HepG2 (cell line): ENCODE measurements around the gene PRKCE. TPM values are rescaled to one million over a fixed set of nuclear protein-coding genes. Genes with fewer than 3 reads are reported as not detected.

ENCODE experiments used
- ATAC-seq: fragments of 200-7000 bp; cut with Tn5 transposase; 3 replicates; pipeline ENCODE4 v1.9.1; 2020; ENCODE audit warnings: mild to moderate bottlenecking, moderate library complexity
- BruUV-seq: library from RNA; stranded (reverse); fragments of 400-500 nt; replicated peaks from 2 replicates; lab custom pipeline; 2021; lab: Mats Ljungman, UMichigan
- CTCF ChIA-PET: fragments of 300-600 bp; formaldehyde crosslinking; extraction: SDS; loops from one replicate; lab custom pipeline; 2021; ENCODE audit warnings: low total read pairs, inconsistent platforms, low intra/inter-chr PET ratio; lab: Yijun Ruan, JAX
- POLR2A ChIA-PET: fragments of 350-600 bp; sonication (Branson Sonifier 250); formaldehyde crosslinking; loops from one replicate; lab custom pipeline; 2020; ENCODE audit warnings: antibody characterized with exemption, inconsistent platforms; lab: Yijun Ruan, JAX
- DNase-seq: peaks from one replicate; pipeline ENCODE4 v3.0.0-alpha.2; 2015; ENCODE audit warnings: low spot score
- FAIRE-seq: peaks from 3 replicates; lab custom pipeline; 2011; peaks lifted over from hg19 to GRCh38; lab: Jason Lieb, UNC
- H2AFZ ChIP-seq: one replicate; pipeline ENCODE4 v1.6.1; 2011; ENCODE audit warnings: low read length, inconsistent platforms
- H3K27ac ChIP-seq: fragments of 300-600 bp; 3 replicates; pipeline ENCODE4 v1.8.0; 2011; ENCODE audit warnings: mixed run types, mild to moderate bottlenecking, mixed read lengths, low read length, inconsistent platforms; ENCODE audit not compliant: insufficient read depth; ENCODE audit errors: extremely low read length
- H3K27me3 ChIP-seq, 2 experiments: fragments of 200-600 bp in 1 of 2; 2 replicates in 1 of 2; 3 replicates in 1 of 2; pipeline versions ENCODE4 v1.6.0 to v1.8.0; 2011; ENCODE audit warnings: low read length in 2 of 2, mild to moderate bottlenecking in 2 of 2, moderate library complexity in 2 of 2, inconsistent platforms in 1 of 2; ENCODE audit not compliant: insufficient read depth in 2 of 2, control insufficient read depth in 1 of 2
- H3K36me3 ChIP-seq, 2 experiments: fragments of 200-600 bp in 1 of 2; replicated peaks in 1 of 2; 2 replicates in 1 of 2; 3 replicates in 1 of 2; pipeline versions ENCODE4 v1.5.1 to v1.8.0; 2011; ENCODE audit warnings: low read length in 2 of 2, inconsistent platforms in 1 of 2; ENCODE audit not compliant: insufficient read depth in 2 of 2, control insufficient read depth in 1 of 2
- H3K4me1 ChIP-seq: 2 replicates; pipeline ENCODE4 v1.5.1; 2012; ENCODE audit warnings: low read length, inconsistent platforms; ENCODE audit not compliant: insufficient read depth
- H3K4me2 ChIP-seq: 2 replicates; pipeline ENCODE4 v1.6.0; 2011; ENCODE audit warnings: low read depth, low read length, inconsistent platforms
- H3K4me3 ChIP-seq, 3 experiments: fragments of 200-600 bp in 1 of 3; sonication (generic), shearing (Covaris generic) in 1 of 3; replicated peaks in 1 of 3; 2 replicates each; pipeline ENCODE4 v1.5.1; 2011 to 2016; ENCODE audit warnings: low read length in 3 of 3, inconsistent platforms in 2 of 3, low read depth in 2 of 3, mild to moderate bottlenecking in 2 of 3, control low read depth in 1 of 3, mixed read lengths in 1 of 3; ENCODE audit not compliant: insufficient read depth in 1 of 3
- H3K79me2 ChIP-seq: one replicate; pipeline ENCODE4 v1.6.1; 2011; ENCODE audit warnings: low read length, inconsistent platforms; ENCODE audit not compliant: insufficient read depth
- H3K9ac ChIP-seq: 2 replicates; pipeline ENCODE4 v1.6.0; 2011; ENCODE audit warnings: mild to moderate bottlenecking, low read depth, low read length, inconsistent platforms; ENCODE audit not compliant: insufficient read depth
- H3K9me3 ChIP-seq: 2 replicates; pipeline ENCODE4 v1.5.1; 2012; ENCODE audit warnings: mild to moderate bottlenecking, low read length
- H4K20me1 ChIP-seq: 2 replicates; pipeline ENCODE4 v1.6.0; 2011; ENCODE audit warnings: inconsistent platforms, mild to moderate bottlenecking, low read length, moderate library complexity; ENCODE audit not compliant: insufficient read depth
- KAT2B ChIP-seq: fragments of 150-350 bp; IDR thresholded peaks from 2 replicates; pipeline ENCODE4 v1.6.1; 2014; ENCODE audit warnings: low read depth, low read length, borderline replicate concordance
- NFIB ChIP-seq: sonication (generic); formaldehyde crosslinking; IDR thresholded peaks from 2 replicates; pipeline ENCODE4 v1.9.0; 2021; ENCODE audit warnings: missing genetic modification reagents, mild to moderate bottlenecking, borderline replicate concordance
- NFKB2 ChIP-seq: sonication (generic); formaldehyde crosslinking; IDR thresholded peaks from 2 replicates; pipeline ENCODE4 v1.4.0; 2020; ENCODE audit warnings: missing genetic modification reagents, borderline replicate concordance
- NFYC ChIP-seq: IDR thresholded peaks from 2 replicates; pipeline ENCODE4 v1.6.1; 2016; ENCODE audit warnings: missing genetic modification reagents, missing compliant biosample characterization
- RAD51 ChIP-seq: fragments of 450-650 bp; IDR thresholded peaks from 2 replicates; pipeline ENCODE4 v1.6.1; 2016; ENCODE audit warnings: borderline replicate concordance
- SALL1 ChIP-seq: sonication (generic); formaldehyde crosslinking; IDR thresholded peaks from 2 replicates; pipeline ENCODE4 v1.8.0; 2022; ENCODE audit warnings: mild to moderate bottlenecking, missing genetic modification reagents
- SP4 ChIP-seq: sonication (generic); formaldehyde crosslinking; IDR thresholded peaks from 2 replicates; pipeline ENCODE4 v1.8.1; 2023; ENCODE audit warnings: mild to moderate bottlenecking, missing genetic modification reagents
- ZBTB1 ChIP-seq: sonication (generic); formaldehyde crosslinking; IDR thresholded peaks from 2 replicates; pipeline ENCODE4 v1.4.0; 2020; ENCODE audit warnings: missing genetic modification reagents, borderline replicate concordance
- ZNF143 ChIP-seq: sonication (generic); formaldehyde crosslinking; IDR thresholded peaks from 2 replicates; pipeline ENCODE4 v1.4.0; 2020; ENCODE audit warnings: missing genetic modification reagents
- ZNF501 ChIP-seq: sonication (generic); formaldehyde crosslinking; IDR thresholded peaks from 2 replicates; pipeline ENCODE4 v1.5.1; 2020; ENCODE audit warnings: mild to moderate bottlenecking, moderate library complexity, missing genetic modification reagents
- ZSCAN29 ChIP-seq: sonication (generic); formaldehyde crosslinking; conservative IDR thresholded peaks from 2 replicates; pipeline ENCODE4 v1.4.0; 2020; ENCODE audit warnings: mild to moderate bottlenecking, missing genetic modification reagents
- ZZZ3 ChIP-seq: sonication (generic); formaldehyde crosslinking; IDR thresholded peaks from 2 replicates; pipeline ENCODE4 v1.4.0; 2020; ENCODE audit warnings: missing genetic modification reagents, mild to moderate bottlenecking, borderline replicate concordance
- WGBS: methylation state at CpG from one replicate; pipeline ENCODE4 v1.1.6; 2017; ENCODE audit warnings: low lambda C conversion rate; 5-methylcytosine and 5-hydroxymethylcytosine counted together
- in situ Hi-C: cut with HindIII; loops from 2 replicates; pipeline ENCODE4 v1.10.0; 2017; ENCODE audit warnings: low pct_unique_long_range_greater_than_20kb; ENCODE audit not compliant: extremely low pct_ligation_motif_present
- intact Hi-C: fragments of 100-400 bp; cut with micrococcal nuclease; formaldehyde crosslinking; loops from one replicate; pipeline ENCODE4 v1.10.0; 2022; ENCODE audit not compliant: unreplicated experiment
- polyA plus RNA-seq, 8 experiments: library from polyadenylated mRNA; depleted of rRNA in 3 of 8; stranded (reverse) in 7 of 8; unstranded in 1 of 8; fragments of >200 nt; fragmentation: Illumina TruSeq in 4 of 8; extraction: Trizol in 4 of 8; gene quantifications; 2 replicates each; pipeline versions ENCODE4 v1.2.1 to v1.2.3, GENCODE V29; 2011 to 2016; ENCODE audit warnings: low read depth in 4 of 8, missing spikeins in 1 of 8, mixed read lengths in 1 of 8; ENCODE audit not compliant: insufficient read depth in 1 of 8
- total RNA-seq, 5 experiments: library from RNA; depleted of rRNA; stranded (reverse); fragments of >200 nt; fragmentation: Illumina TruSeq; extraction: Trizol; gene quantifications; 2 replicates each; pipeline ENCODE4 v1.2.3, GENCODE V29; 2016; ENCODE audit warnings: low read depth in 1 of 5
- TF ChIP-seq, protein P1 (sequence below): IDR thresholded peaks from 2 replicates; pipeline ENCODE4 v1.6.1; 2016; ENCODE audit warnings: mild to moderate bottlenecking, missing biosample characterization, missing genetic modification reagents
- TF ChIP-seq, protein P2 (sequence below): sonication (generic); formaldehyde crosslinking; IDR thresholded peaks from 2 replicates; pipeline ENCODE4 v1.4.0; 2020; ENCODE audit warnings: missing genetic modification reagents

The PRKCE gene
- total and polyA plus RNA-seq, 2 of the 13 experiments (the other 11 are each of a cell fraction or from before 2014, with no cell fraction given): 1.0 to 3.9 TPM

DNA sequence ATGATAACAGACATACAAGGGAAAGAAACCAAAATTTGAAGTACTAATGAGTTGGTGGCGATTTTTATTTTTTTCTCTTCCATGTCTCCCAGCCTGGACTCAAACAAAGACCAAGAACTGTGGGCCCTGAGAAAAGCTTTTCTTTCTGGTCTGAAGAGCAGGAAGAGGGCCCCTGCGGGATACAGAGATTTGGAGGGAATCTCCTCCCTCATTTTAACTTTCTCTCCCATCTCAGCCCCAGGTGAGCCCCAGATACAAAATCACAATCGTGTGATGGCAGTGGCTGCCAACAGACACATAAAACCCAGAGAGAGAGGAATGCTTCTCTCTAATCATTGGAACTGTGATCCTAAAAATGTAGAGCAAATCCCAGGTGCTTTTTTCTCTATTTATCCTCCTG, 19.5 kb upstream of the PRKCE start:
- H3K4me2 ChIP-seq: no peak overlapping the region
- H3K79me2 ChIP-seq: no peaks in the 10 kb centered on the region
- in situ Hi-C loops: no loop called here
- H3K4me3 ChIP-seq: no peak overlapping the region
- no peak for DNase-seq
- H4K20me1 ChIP-seq: no peaks in the 10 kb centered on the region
- intact Hi-C loops: no loop called here
- no peak for ATAC-seq
- H3K9ac ChIP-seq: no peak overlapping the region
- H3K4me1 ChIP-seq: 0 out of 2 replicates have a peak, but pooled peaks cover under 1% of the 10 kb centered on the region
- H3K36me3 ChIP-seq: no peaks in the 10 kb centered on the region
- peaks cover 0 to 11% of the 10 kb centered on the region in 2 experiments; a peak in 3 of 5 replicates for H3K27me3 ChIP-seq
- TF ChIP-seq, protein P1, sequence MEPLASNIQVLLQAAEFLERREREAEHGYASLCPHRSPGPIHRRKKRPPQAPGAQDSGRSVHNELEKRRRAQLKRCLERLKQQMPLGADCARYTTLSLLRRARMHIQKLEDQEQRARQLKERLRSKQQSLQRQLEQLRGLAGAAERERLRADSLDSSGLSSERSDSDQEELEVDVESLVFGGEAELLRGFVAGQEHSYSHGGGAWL: no peak
- TF ChIP-seq NFIB (CRISPR knock-in tag) (no peak), SALL1 (CRISPR knock-in tag) (no peak), KAT2B (no peak), SP4 (CRISPR knock-in tag) (no peak)
- 25% methylated on average over 3 of the region's 3 CpGs for WGBS
- no TSS peak for BruUV-seq
- no peak overlapping the region for H3K27ac ChIP-seq
- CTCF ChIA-PET: no interaction called here
- no peak for FAIRE-seq
- POLR2A ChIA-PET: no interaction called here
- no peaks in the 10 kb centered on the region for H3K9me3 ChIP-seq
- no peak overlapping the region for H2AFZ ChIP-seq

DNA sequence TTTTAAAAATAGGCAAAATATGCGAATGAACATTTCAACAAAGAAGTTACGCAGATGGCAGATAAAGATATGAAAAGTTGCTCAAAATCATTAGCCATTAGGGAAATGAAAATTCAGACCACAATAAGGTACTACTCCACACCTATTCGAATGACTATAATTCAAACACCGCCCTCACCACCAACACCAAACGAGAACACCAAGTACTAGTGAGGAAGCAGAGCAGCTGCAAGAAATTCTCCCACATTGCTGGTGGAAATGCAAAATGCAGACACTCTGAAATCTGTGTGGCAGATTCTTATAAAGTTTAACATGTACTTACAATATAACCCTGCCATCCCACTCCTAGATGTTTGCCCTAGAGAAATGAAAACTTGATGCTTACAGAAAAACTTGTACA, 17.3 kb upstream of the PRKCE start:
- CTCF ChIA-PET: no interaction called here

More for the DNA sequence above, 17.3 kb upstream of the PRKCE start:
- Histone ChIP-seq H3K9me3 (no peaks in the 10 kb centered on the region), H3K79me2 (no peaks in the 10 kb centered on the region), H3K27ac (no peak overlapping the region), H3K27me3 (peaks cover 0 to 26% of the 10 kb centered on the region in 2 experiments; a peak in 4 of 5 replicates), H2AFZ (no peak overlapping the region), H3K4me3 (no peak overlapping the region), H3K9ac (no peak overlapping the region), H3K4me1 (no peaks in the 10 kb centered on the region), H3K36me3 (no peaks in the 10 kb centered on the region), H4K20me1 (no peaks in the 10 kb centered on the region), H3K4me2 (no peak overlapping the region)
- ATAC-seq (no peak), FAIRE-seq (no peak), DNase-seq (no peak)
- POLR2A ChIA-PET: no interaction called here
- BruUV-seq: no TSS peak
- in situ Hi-C loops (no loop called here), intact Hi-C loops (no loop called here)
- WGBS: 39% methylated on average over 5 of the region's 5 CpGs
- TF ChIP-seq ZSCAN29 (no peak), NFKB2 (CRISPR knock-in tag) (no peak), ZNF143 (CRISPR knock-in tag) (no peak), NFYC (CRISPR knock-in tag) (no peak), ZZZ3 (CRISPR knock-in tag) (no peak), ZBTB1 (CRISPR knock-in tag) (no peak), RAD51 (no peak), ZNF501 (CRISPR knock-in tag) (no peak)
- TF ChIP-seq, protein P2, sequence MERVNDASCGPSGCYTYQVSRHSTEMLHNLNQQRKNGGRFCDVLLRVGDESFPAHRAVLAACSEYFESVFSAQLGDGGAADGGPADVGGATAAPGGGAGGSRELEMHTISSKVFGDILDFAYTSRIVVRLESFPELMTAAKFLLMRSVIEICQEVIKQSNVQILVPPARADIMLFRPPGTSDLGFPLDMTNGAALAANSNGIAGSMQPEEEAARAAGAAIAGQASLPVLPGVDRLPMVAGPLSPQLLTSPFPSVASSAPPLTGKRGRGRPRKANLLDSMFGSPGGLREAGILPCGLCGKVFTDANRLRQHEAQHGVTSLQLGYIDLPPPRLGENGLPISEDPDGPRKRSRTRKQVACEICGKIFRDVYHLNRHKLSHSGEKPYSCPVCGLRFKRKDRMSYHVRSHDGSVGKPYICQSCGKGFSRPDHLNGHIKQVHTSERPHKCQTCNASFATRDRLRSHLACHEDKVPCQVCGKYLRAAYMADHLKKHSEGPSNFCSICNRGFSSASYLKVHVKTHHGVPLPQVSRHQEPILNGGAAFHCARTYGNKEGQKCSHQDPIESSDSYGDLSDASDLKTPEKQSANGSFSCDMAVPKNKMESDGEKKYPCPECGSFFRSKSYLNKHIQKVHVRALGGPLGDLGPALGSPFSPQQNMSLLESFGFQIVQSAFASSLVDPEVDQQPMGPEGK: no peak
